Caco-2 (cell line): Measurements from ENCODE around the gene CCDC30. TPM values are rescaled to one million over a fixed set of nuclear protein-coding genes. Genes with fewer than 3 reads are reported as not detected.

Experiments used
- BruUV-seq: library from RNA; stranded (reverse); fragments of 400-500 nt; replicated peaks from 2 replicates; lab custom pipeline; 2021; lab: Mats Ljungman, UMichigan
- CTCF ChIA-PET: fragments of 300-600 bp; sonication (Branson Sonifier 250); formaldehyde crosslinking; loops from one replicate; lab custom pipeline; 2022; ENCODE audit warnings: antibody characterized with exemption; lab: Charles Lee
- POLR2A ChIA-PET: fragments of 300-600 bp; sonication (Branson Sonifier 250); formaldehyde crosslinking; loops from one replicate; lab custom pipeline; 2022; ENCODE audit warnings: antibody characterized with exemption; lab: Charles Lee
- DNase-seq, 2 experiments: peaks; one replicate each; pipeline versions ENCODE4 v3.0.0 to v3.0.0-alpha.2; 2020 to 2022
- H3K27me3 ChIP-seq: replicated peaks from 2 replicates; pipeline ENCODE4 v1.6.0; 2011; ENCODE audit warnings: low read length; ENCODE audit not compliant: control insufficient read depth, insufficient read depth
- H3K36me3 ChIP-seq: 2 replicates; pipeline ENCODE4 v1.5.1; 2011; ENCODE audit warnings: low read length; ENCODE audit not compliant: control insufficient read depth, insufficient read depth
- H3K4me1 ChIP-seq: fragments of 250-450 bp; sonication (Bioruptor Pico); 2 replicates; pipeline ENCODE4 v1.5.1; 2020; ENCODE audit warnings: mild to moderate bottlenecking
- H3K4me3 ChIP-seq: 2 replicates; pipeline ENCODE4 v1.5.1; 2011; ENCODE audit warnings: low read depth, mild to moderate bottlenecking, control low read depth, low read length
- H3K9me3 ChIP-seq: fragments of 250-450 bp; sonication (Bioruptor Pico); 2 replicates; pipeline ENCODE4 v1.5.1; 2020; ENCODE audit warnings: mild to moderate bottlenecking, moderate library complexity
- H3K27ac Mint-ChIP-seq: one replicate; pipeline ENCODE4 v1.8.0; 2022; ENCODE audit warnings: mixed read lengths; ENCODE audit not compliant: unreplicated experiment
- H3K27me3 Mint-ChIP-seq: one replicate; pipeline ENCODE4 v1.8.0; 2022; ENCODE audit warnings: mixed read lengths; ENCODE audit not compliant: insufficient read depth, unreplicated experiment
- H3K36me3 Mint-ChIP-seq: one replicate; pipeline ENCODE4 v1.8.0; 2022; ENCODE audit warnings: mild to moderate bottlenecking, mixed read lengths; ENCODE audit not compliant: insufficient read depth, unreplicated experiment
- H3K4me1 Mint-ChIP-seq: one replicate; pipeline ENCODE4 v1.8.0; 2022; ENCODE audit warnings: low read depth, mixed read lengths; ENCODE audit not compliant: unreplicated experiment
- H3K4me3 Mint-ChIP-seq: one replicate; pipeline ENCODE4 v1.8.0; 2022; ENCODE audit warnings: mild to moderate bottlenecking, moderate library complexity, mixed read lengths; ENCODE audit not compliant: unreplicated experiment
- H3K9me3 Mint-ChIP-seq: one replicate; pipeline ENCODE4 v1.8.0; 2022; ENCODE audit warnings: mixed read lengths; ENCODE audit not compliant: unreplicated experiment
- CTCF ChIP-seq, 2 experiments: fragments of 200-600 bp in 1 of 2; IDR thresholded peaks; 1 replicate in 1 of 2; 2 replicates in 1 of 2; pipeline versions ENCODE4 v1.5.1 to v1.8.0; 2011 to 2022; ENCODE audit warnings: antibody characterized with exemption in 1 of 2, control low read depth in 1 of 2, inconsistent platforms in 1 of 2, low read depth in 1 of 2, low read length in 1 of 2, mild to moderate bottlenecking in 1 of 2, moderate library complexity in 1 of 2; ENCODE audit not compliant: insufficient read depth in 1 of 2, severe bottlenecking in 1 of 2, unreplicated experiment in 1 of 2
- intact Hi-C: fragments of 100-400 bp; cut with micrococcal nuclease; formaldehyde crosslinking; loops from one replicate; pipeline ENCODE4 v1.10.0; 2022; ENCODE audit not compliant: unreplicated experiment
- total RNA-seq: library from RNA; stranded (reverse); gene quantifications from 2 replicates; pipeline ENCODE4 v1.2.3, GENCODE V29; 2022

The CCDC30 gene
- total RNA-seq, 1 experiment from 2014 or later, result 1.3 TPM

- Mint-ChIP-seq H3K27ac (no peak overlapping the region), H3K27me3 (peaks cover 2% of the 10 kb centered on the region), H3K36me3 (no peaks in the 10 kb centered on the region), H3K4me3 (no peak overlapping the region), H3K4me1 (no peaks in the 10 kb centered on the region), H3K9me3 (no peaks in the 10 kb centered on the region)
- no peaks in the 10 kb centered on the region for H3K27me3 ChIP-seq
- H3K4me1 ChIP-seq, result no peaks in the 10 kb centered on the region
- no peaks in the 10 kb centered on the region for H3K9me3 ChIP-seq
- H3K36me3 ChIP-seq, result no peaks in the 10 kb centered on the region
- POLR2A ChIA-PET, result no interaction called here
- CTCF ChIA-PET, result no interaction called here
- intact Hi-C loops, result no loop called here
- no peak for TF ChIP-seq CTCF (IDR thresholded peaks at IDR 0.05; ENCODE audit: insufficient read depth in 1 of 2, low read depth in 1 of 2, low read length in 1 of 2, severe bottlenecking in 1 of 2, unreplicated experiment in 1 of 2)
- BruUV-seq, result no TSS peak
- DNase-seq, result no peak
- H3K4me3 ChIP-seq, result no peak overlapping the region
Observed at GRCh38 chr1:42551180-42551579, 88.1 kb downstream of the CCDC30 start.

GRCh38 chr1:42551590-42551989 is 88.5 kb downstream of the CCDC30 start:
- Histone ChIP-seq H3K4me1 (no peaks in the 10 kb centered on the region), H3K4me3 (no peak overlapping the region), H3K36me3 (no peaks in the 10 kb centered on the region), H3K9me3 (no peaks in the 10 kb centered on the region), H3K27me3 (no peaks in the 10 kb centered on the region)
- TF ChIP-seq CTCF (IDR thresholded peaks at IDR 0.05; ENCODE audit: insufficient read depth in 1 of 2, low read depth in 1 of 2, low read length in 1 of 2, severe bottlenecking in 1 of 2, unreplicated experiment in 1 of 2), result no peak
- POLR2A ChIA-PET, result no interaction called here
- H3K36me3 Mint-ChIP-seq, result no peaks in the 10 kb centered on the region
- H3K9me3 Mint-ChIP-seq, result no peaks in the 10 kb centered on the region
- H3K4me3 Mint-ChIP-seq, result no peak overlapping the region
- BruUV-seq, result no TSS peak
- intact Hi-C loops, result no loop called here
- no peak overlapping the region for H3K27ac Mint-ChIP-seq
- CTCF ChIA-PET, result no interaction called here
- DNase-seq, result no peak
- H3K27me3 Mint-ChIP-seq, result peaks cover 2% of the 10 kb centered on the region
- H3K4me1 Mint-ChIP-seq, result no peaks in the 10 kb centered on the region

GRCh38 chr1:42552636-42553035 is 89.5 kb downstream of the CCDC30 start:
- Mint-ChIP-seq H3K4me3 (no peak overlapping the region), H3K27me3 (peaks cover 2% of the 10 kb centered on the region), H3K36me3 (no peaks in the 10 kb centered on the region), H3K27ac (no peak overlapping the region), H3K9me3 (no peaks in the 10 kb centered on the region), H3K4me1 (no peaks in the 10 kb centered on the region)
- ChIA-PET CTCF (no interaction called here), POLR2A (interaction anchor here (0.6 kb wide), 1 partner anchor 92 kb away, joined by 4 read pairs; no protein-coding TSS in a partner anchor)
- Histone ChIP-seq H3K4me1 (no peaks in the 10 kb centered on the region), H3K36me3 (no peaks in the 10 kb centered on the region), H3K4me3 (no peak overlapping the region), H3K9me3 (no peaks in the 10 kb centered on the region), H3K27me3 (no peaks in the 10 kb centered on the region)
- no peak for TF ChIP-seq CTCF (IDR thresholded peaks at IDR 0.05; ENCODE audit: insufficient read depth in 1 of 2, low read depth in 1 of 2, low read length in 1 of 2, severe bottlenecking in 1 of 2, unreplicated experiment in 1 of 2)
- no peak for DNase-seq
- intact Hi-C loops, result no loop called here
- BruUV-seq, result no TSS peak
